ENCODE data around the gene CCDC187.

CCDC187 gene

DNA sequence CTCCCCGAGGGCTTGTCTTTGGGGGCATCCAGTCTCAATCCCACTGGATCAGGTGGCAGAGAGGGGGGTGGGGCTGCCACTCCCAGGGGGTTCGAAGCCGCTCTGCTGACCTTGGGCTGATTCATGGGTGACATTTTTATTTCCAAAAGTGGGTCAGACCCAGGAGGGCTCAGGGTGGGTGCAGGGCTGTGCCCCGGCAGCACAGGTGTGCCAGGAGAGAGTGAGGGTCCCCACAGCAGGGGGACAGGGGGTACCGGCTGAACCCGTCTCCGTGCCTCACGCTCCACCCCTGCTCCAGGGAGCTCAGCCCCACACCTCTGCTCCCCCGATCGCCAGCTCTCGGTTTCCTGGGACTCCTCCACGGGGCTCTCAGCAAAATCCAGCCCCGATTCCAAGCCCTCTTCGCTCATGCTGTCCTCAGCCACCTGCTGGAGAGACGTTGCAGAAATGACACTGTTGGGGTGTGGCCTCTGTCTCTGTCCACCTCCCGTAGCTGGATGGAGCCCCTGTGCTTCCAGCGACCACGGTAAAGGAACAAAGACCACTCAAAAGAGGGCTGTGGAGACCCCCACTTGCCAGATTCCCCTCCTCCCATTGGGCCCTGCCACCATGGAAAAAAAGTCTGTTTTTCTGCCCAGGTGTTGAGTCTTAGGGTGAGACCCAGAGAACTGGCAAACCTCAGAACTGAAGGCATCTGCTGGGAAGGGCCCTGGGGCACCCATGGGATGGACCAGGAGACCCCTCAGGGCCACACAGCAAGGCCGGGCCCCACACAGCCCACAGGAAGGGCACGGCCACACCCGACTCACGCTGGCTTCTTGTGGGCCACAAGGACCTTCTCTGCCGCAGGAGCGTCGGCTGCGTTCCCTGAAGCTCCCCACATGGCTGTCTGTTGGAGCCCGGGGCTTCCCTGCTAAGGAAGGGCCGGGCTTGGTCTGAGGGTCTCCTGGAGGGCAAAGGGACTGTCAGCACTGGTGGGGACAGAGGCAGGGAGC is 47.7 kb downstream of the CCDC187 start:
- no peak for DNase-seq (ENCODE audit: low read depth in 1 of 2, low spot score in 1 of 2)

DNA sequence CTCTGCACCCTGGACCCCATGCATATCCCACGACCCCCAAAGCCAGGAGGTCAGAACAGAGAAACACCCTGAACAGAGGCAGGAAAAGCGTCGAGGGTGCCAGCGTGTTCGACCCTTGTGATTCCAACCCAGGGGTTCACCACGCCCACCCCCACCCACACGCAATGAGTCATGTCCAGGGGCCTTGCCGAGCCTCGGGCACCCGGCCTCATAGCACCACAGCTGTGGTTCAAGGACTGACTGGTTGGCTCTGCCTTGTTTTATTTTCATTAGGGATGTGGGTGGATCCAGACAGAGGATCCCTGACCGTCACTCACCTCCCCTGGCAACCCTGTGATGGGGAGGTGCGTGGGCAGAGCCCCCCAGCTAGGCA is 48.7 kb downstream of the CCDC187 start:
- DNase-seq (ENCODE audit: low read depth in 1 of 2, low spot score in 1 of 2): no peak

DNA sequence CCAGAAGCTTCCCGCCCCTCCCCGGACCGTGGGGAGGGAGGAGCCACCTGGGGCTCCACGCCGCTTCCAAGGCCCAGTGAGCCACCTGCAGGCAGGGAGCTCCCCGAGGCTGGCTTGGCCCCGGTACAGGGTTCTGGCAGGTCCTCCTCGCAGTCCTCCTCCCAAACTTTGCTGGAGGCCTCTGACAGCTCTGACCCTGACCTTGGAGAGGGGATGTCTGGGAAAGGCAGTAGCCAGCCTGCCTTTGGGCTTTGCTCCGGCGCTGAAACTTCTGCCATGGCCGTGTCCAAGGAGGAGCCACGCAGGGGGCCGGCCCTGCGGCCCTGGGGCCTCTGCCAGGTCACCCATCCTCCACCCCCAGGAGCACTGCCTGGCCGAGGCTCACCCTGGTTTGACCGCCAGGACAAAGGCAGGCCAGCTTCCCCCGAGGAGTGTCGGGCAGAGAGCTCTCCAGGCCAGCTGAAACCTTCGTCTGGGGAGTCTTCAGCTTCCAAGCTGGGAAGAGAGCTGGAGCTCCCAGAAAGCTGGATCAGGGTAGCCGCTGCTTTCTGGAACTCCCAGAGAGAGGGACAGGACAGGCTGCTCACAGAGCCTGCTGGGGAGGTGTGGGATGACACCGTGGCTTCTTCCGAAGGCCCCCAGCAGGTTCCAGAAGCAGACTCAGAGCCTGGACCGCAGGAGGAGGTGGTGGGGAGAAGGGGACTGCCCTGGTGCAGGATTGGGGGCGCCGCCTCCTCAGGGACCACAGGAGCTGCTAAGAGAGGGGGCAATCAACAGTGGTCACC is 49.3 kb downstream of the CCDC187 start:
- DNase-seq (ENCODE audit: low read depth in 1 of 2, low spot score in 1 of 2): no peak

DNA sequence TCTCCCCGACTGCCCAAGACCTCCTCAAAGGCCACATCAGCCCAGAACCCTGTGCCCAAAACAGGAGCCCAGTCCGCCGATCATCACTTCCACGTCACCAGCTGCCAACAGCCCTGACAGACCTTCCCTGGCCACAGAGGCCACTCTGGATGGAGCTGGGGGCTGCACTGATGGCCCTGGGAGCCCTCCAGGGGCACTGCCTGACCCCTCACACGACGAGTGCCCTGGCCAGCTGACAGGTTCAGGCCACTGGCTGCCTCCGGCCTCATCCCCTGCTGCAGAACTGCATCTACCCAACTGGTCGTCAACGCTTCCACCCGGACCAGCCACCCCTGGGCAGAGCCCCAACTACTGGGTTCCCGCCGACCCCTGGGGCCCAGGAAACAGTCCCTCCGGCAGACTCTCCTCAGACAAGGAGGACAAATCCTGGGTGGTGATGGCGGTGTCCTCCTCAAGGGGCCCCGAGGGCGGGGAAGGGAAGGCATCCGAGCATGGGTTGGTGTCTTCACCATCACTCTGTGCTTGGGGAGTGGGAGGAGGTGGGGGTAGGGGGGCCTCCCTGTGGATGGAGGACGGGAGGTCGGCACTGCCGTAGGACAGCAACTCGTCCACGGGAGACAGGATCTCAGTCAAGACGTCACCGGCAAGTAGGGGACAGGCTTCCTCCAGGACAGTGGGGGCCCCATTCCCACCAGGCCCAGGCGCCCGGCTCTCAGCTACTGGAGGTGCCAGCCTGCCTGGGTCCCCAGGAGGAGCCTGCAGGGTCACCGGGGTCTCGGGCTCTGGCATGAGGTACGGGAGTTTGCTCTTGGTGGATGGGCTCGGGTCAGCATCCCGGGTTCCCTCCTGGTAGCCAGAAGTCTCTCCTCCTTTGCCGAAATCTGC is 50.4 kb downstream of the CCDC187 start:
- DNase-seq (ENCODE audit: low read depth in 1 of 2, low spot score in 1 of 2): no peak

DNA sequence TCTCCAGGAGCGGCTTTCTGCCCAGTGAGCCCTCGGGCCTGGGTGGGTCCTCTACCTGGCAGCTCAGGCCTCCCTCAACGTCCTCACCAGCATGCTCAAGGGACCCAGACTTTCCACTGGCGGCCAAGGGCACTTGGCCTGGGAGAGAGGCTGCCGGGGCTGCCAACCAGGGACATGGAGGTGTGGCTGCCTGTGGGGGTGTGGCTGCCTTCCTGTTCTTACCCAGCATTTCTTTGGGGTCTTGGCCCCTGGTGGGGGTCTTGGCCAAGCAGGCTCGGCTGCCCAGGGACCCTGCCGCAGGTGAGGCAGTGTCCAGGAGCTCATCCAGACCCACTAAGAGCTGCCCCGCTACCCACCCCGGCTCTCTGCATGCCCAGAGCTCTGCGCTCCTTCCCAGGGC is 51.0 kb downstream of the CCDC187 start:
- no peak for DNase-seq (ENCODE audit: low read depth in 1 of 2, low spot score in 1 of 2)

DNA sequence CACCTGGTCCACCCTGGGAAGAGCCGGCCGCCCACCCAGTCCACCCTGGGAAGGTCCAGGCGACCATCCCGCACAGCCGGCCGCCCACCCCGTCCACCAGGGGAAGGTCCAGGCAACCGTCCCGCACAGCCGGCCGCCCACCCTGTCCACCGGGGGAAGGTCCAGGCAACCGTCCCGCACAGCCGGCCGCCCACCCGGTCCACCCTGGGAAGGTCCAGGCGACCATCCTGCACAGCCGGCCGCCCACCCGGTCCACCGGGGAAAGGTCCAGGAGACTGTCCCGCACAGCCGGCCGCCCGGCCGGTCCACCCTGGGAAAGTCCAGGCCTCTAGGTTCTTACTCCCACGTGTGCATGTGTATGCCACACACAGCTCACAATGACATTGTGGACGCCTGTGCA is 51.6 kb downstream of the CCDC187 start:
- DNase-seq (ENCODE audit: low read depth in 1 of 2, low spot score in 1 of 2): no peak

DNA sequence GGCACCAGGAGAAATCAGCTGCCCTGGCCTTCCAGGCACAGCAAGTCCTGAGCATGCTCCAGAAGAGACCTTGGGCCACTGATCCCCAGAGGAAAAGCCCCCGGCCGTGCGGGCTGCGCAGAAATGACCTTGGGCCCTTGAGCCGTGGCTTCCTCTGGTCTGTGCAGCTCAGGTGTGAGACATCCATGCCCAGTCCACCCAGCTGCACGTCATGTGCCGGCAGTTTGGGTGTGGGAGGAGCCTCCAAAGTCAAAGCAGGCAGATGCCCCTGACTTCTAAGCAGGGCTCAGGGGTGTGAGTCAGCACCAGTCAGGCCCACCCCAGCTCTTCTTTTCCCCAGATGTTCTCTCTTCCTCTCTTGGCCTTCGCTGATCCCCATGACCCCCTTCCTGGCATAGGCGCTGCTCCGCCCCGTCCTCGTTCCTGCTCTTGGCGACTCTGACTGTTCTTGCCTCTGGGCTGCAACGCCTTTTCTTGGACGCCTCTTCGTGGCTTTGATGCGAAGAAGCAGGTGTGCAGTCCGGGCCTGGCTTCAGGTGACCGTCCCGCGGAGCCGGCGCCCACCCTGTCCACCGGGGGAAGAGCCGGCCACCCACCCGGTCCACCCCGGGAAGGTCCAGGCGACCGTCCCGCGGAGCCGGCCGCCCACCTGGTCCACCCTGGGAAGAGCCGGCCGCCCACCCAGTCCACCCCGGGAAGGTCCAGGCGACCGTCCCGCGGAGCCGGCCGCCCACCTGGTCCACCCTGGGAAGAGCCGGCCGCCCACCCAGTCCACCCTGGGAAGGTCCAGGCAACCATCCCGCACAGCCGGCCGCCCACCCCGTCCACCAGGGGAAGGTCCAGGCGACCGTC is 52.4 kb downstream of the CCDC187 start:
- no peak for DNase-seq (ENCODE audit: low read depth in 1 of 2, low spot score in 1 of 2)

DNA sequence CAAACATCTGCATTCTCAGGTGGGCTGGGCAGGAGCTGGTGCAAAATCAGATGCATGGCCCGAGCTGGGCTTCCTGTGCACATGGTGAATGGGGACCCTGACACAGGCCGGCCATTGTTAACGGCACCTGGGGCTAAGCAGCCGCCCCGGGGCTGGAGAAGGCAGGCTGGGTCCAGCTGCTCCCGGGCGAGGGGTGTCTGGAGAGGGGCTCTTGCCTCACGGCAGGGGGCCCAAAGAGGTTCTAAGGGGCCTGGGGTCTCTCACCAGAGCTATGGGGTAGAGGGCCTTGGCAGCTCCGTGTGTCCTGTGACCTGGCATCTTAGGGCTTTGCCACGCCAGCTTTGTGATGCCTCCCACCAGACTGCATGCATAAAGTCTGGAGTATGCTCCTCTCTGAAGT is 53.2 kb downstream of the CCDC187 start:
- no peak for DNase-seq (ENCODE audit: low read depth in 1 of 2, low spot score in 1 of 2)

DNA sequence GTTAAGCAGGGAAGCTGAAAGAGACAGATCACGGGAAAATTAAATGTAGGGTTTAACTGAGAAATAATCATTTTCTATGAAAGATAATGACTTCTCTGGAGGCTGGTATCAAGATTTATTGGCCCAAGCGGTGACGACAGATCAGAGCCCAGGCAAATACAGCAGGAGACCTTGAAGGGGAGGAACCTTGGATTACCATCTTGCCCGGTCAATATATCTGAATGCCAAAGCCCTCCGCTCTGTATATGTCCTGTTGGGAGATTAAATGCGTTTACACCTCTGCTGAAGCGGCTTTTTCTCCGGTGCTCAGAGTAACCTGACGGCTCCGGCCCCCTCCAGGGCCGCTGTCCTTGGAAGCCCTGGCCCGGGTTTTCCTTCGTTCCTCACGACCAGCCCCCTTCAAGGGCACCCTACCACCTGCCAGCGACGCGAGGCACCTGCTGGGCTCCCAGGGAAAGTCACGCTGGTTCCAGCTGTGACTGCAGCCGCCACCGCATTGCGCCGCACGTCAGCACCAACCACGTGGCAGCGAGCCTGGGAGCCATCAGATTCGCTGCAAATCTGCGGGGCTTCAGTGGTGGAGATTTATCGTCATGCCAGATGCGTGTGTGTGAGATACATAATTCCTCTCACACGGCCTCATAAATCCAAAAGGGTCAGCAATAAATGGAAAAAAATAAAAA is 53.9 kb downstream of the CCDC187 start:
- no peak for DNase-seq (ENCODE audit: low read depth in 1 of 2, low spot score in 1 of 2)

DNA sequence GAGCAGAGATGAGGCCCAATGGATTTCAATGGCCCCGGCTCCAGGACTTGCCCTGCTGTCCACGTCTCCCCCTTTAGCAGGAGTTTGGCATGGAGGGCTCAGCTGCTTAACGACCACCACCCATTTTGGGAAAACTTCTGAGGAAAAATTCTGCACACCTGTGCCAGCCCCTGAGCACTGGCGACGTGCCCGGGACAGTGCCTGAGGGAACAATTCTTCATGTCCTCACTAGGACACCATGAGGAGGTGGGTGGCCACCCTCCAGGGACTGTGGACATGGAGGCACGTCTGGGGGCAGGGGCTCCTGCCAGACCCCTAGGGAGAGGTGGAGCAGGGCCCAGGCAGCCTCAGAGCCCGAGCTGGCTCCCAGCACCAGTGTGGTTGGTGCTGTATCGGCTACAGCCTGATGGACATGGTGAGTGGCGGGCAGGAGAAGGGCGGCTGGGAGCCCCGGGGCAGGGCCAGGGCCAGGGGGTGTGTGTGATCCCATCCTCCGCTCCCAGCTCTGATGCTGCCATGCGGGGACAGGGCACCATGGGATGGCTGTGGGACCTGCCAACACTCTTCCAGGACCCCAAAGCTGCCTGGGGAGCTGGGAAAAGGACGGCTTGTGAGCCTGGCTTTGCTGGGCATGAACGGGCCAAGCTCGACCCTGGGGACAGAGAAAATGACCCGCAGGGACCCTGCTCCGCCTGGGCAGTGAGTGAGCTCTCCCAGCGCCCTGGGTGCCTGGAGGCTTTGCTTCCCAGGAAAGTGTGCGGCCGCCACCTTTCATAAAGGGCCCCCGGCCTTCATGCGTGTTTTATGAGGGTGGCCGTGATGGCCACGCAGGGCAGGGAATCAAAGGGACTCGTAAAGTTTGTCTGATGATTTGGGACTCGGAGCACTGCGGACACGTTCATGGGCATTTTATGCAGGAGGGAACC is 54.7 kb downstream of the CCDC187 start:
- no peak for DNase-seq (ENCODE audit: low read depth in 1 of 2, low spot score in 1 of 2)

DNA sequence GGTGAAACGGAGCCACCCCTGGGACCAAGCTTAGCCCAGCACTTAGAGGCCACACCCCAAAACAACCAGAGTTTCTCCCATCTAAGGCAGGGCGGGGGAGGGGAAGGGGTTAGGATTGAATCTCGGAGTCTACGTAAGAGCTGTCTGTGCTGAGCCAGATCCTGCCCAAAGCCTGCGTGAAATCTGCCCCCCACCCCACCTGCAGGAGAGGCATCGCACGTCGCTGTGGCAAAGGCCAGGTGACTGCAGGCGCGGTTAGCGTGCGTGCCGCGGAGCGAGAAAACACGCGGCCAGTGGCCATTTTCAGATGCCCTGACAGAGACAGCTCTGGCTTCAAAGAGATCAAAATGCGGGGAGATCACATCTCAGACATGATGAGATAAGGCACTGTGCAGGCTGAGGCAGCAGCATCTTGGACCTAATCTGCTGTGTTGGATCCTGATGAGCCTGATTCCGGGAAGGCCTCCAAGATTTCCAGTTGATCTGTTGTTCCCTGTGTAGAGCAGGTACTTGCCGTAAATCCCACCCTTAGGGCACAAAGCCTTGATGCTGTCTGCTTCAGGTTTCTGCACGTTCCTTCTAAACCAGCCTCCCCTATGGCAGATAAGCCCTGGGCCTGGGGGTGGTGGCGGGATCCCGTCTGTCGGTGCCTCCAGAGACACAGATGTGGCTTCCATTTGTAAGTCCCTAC is 55.8 kb downstream of the CCDC187 start:
- DNase-seq (ENCODE audit: low read depth in 1 of 2, low spot score in 1 of 2): no peak

DNA sequence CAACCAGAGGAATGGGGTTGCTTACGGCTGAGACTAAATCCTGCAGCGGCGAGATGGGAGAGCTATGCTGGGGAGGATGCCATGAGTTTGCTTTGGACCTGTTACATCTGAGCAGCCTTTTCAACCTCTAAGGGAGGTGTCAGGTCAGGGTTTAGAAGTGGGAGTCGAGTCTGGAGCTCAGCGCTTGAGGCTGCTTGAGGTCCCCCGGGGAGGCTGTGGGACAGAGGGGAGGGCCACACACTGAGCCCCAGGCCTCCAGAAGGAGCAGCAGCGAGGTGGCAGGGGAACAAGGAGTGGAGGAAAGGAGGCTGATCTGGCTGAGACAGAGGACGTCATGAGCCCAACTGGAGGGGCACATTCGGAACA is 56.4 kb downstream of the CCDC187 start:
- DNase-seq (ENCODE audit: low read depth in 1 of 2, low spot score in 1 of 2): no peak

DNA sequence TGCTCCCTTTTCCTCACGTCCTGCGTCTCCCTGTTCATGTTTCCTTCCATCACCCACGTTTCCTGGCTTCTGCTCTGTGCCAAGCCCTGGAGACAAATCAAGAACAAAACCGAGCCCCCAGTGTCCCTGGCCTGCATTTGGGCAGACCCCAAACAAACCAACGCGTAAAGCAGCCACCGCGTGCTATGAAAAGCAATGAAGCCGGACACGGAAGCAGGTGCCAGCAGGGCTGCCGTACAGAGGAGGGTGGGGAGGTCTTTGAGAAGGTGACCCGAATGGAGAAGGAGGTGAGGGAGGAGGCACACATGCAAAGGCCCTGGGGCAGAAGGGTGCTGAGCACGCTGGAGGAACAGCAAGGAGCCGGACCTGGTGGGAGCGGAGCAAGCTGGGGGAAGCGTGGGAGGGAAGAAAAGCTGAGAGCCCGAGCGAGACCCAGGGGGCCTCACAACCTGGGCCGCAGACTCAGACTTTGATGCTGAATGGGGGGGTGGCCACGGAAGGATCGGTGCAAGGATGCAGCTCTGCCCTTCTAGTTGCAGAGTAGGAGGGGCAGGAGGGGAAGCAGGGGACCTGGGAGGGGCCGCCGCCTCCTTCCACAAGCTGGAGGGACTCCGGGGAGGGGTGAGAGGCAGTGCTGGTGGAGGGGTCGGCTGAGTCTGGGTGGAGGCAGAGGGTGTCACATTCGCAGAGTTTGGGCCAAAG is 56.9 kb downstream of the CCDC187 start:
- no peak for DNase-seq (ENCODE audit: low read depth in 1 of 2, low spot score in 1 of 2)

DNA sequence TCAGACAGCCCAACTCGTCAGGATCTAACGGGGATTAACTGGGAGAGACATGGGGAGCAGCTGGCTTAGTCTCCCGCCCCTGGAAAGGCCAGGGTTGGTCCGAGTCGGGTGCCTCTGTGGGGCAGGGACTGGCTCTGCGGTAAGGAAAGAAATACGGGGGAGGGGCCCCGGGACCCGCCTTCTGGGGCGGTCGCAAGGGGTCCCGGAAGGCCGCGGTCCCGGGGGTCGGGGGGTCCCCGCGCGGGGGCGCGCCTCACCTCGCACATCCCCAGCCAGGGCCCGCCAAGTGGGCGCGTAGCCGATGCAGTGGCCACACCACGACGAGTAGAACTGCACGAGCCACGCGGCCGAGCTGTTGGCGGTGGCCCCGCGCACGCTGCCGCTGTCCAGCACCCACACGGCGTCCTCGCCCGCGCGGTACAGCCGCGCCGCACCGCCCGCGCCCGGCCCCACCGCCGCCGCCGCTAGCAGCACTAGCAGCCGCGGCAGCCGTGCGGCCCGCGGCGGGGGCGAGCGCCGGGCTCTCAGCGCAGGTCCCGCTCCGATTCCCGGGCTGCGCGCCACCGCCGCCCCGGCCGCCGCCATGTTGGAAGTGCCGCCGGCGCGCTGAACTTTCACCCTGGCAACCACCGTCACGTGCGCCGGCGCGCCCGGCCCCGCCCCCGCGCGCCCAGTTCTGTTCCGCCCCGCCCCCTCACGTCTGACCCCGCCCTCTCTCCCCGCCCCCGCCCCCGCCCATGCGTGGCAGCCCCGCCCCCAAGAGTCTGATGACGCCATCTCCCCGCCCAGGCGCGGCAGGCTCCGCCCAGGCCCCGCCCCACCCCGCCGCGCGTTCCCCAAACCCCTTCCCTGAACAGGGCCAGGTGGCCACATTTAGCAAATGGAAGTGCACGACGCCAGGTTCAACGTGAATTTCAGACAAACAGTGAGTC is 58.4 kb downstream of the CCDC187 start, which contains the start of gene QSOX2:
Gene QSOX2, minus strand, starts transcription at position 594 of the 932 bp plus-strand sequence. Its CDS starts 9 bp downstream, at position 585.
- DNase-seq (ENCODE audit: low read depth in 1 of 2, low spot score in 1 of 2): peak; percentile 76 to 80

DNA sequence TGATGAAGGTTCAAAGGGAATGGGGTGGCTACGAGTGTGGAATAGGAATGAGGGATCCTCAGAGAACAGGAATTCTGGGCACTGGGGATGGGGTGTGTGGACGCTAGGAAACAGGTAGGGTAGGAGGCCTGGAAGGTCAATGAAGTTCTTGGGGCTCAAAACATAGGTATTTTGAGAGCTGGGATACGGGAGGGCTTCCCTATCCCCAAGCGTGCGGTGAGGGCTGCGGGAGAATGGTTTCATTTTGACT is 59.0 kb downstream of the CCDC187 start:
- no peak for DNase-seq (ENCODE audit: low read depth in 1 of 2, low spot score in 1 of 2)

DNA sequence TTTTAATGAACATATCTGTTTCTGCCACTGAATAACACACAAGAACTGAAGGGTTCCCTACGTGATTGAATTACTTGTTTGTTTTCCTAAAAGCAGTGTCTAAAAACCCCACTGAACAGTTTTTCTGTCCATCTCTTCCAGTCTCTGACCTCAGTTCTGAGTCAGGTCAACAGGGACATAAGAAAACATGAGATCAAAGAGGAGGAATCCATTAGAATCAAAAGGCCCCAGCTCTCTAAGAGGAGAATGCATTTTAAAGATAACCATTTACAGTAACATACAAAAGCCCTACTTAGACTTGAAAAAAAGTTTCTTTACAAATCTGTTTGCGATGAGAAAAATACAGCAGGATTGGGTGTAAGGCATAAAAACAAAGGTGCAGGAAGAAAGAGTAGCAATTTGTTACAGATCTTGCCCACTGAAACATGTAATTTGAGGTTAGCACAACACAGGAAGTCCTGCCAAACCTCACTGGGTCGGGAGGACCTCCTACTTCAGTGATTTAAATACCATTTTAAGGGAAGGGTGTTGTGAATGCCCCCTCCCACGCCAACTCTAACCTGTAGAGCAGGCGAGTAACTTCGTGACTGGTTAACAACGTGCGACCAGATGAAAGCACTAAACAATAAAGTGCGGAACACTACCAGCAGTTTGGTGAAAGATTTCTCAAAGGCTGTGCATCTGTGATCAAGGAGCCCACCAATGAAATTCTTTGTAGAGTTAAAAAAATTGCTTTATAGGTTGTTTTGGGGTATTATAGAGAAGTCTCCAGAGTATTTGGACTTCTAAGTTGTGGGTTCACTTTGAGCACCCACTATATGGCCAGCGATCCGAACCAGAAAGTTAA is 59.5 kb downstream of the CCDC187 start:
- peak in 1 of 2 donors; percentile 35 for DNase-seq (ENCODE audit: low read depth in 1 of 2, low spot score in 1 of 2)
